ENCODE results near the gene ATG2B. TPM values are rescaled to one million over a fixed set of nuclear protein-coding genes. Genes with fewer than 3 reads are reported as not detected.

ATG2B gene
- total and polyA plus RNA-seq, 9 of the 15 experiments (the other 6 are each of a cell fraction or from before 2014, with no cell fraction given) = 0.83 to 12.9 (median 8.7) TPM

DNA sequence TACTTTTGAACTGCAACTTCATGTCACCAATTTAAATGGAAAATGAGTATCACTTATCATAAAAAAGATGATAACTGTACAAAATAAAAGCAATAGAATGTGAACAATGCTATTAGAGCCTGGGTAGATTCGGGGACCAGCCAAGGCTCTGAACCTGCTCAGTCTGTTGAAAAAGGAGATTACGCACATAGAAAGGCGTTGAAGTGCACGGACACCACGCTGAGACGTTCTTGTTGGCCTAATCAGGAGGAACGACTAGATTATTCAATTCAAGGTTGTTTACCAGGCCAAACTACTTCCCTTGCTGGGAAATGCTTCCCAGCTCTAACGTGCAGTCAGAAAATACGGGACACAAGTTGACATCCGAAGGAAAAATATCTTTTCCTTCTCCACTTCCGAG lies 130.6 kb downstream of the ATG2B start:
- FAIRE-seq (no peak), DNase-seq (ENCODE audit: extremely low read depth in 1 of 4, low spot score in 3 of 4) (no peak), ATAC-seq (no peak)
- no peaks in the 10 kb centered on the region for H3K4me1 ChIP-seq (replicated peaks in 1 of 2; ENCODE audit: control insufficient read depth in 2 of 2, insufficient read depth in 2 of 2, low read length in 2 of 2)
- no peak overlapping the region for H2AFZ ChIP-seq (ENCODE audit: low read depth, low read length)
- ChIA-PET CTCF (ENCODE audit: low intra/inter-chr PET ratio) (no interaction called here), POLR2A (no interaction called here)
- intact Hi-C loops (cut with micrococcal nuclease) (no loop called here), in situ Hi-C loops (cut with MboI) (no loop called here)
- H3K27me3 ChIP-seq (ENCODE audit: control insufficient read depth in 2 of 2, insufficient read depth in 2 of 2, low read length in 2 of 2) = peaks cover 4 to 45% of the 10 kb centered on the region in 2 experiments; a peak in 4 of 5 replicates
- no TSS peak for BruUV-seq (replicated peaks)
- H3K9ac ChIP-seq (ENCODE audit: insufficient read depth in 1 of 2, low read depth in 2 of 2, low read length in 2 of 2) = no peak overlapping the region
- no peak overlapping the region for H3K4me3 ChIP-seq
- H3K9me3 ChIP-seq (replicated peaks; ENCODE audit: control insufficient read depth, insufficient read depth, low read depth, low read length) = no peaks in the 10 kb centered on the region
- H4K20me1 ChIP-seq (replicated peaks; ENCODE audit: control insufficient read depth, insufficient read depth, low read length) = no peaks in the 10 kb centered on the region
- H3K4me2 ChIP-seq (ENCODE audit: insufficient read depth, low read length) = no peak overlapping the region
- no peaks in the 10 kb centered on the region for H3K79me2 ChIP-seq (ENCODE audit: control insufficient read depth, insufficient read depth, low read length)
- no peaks in the 10 kb centered on the region for H3K9me1 ChIP-seq (ENCODE audit: control insufficient read depth, insufficient read depth, low read length)
- no peak overlapping the region for H3K27ac ChIP-seq (ENCODE audit: extremely low read depth, low read depth, low read length)
- 3% methylated on average over 11 of the region's 11 CpGs for WGBS (ENCODE audit: insufficient coverage, low coverage, missing lambda C conversion rate)
- no peaks in the 10 kb centered on the region for H3K36me3 ChIP-seq (ENCODE audit: control insufficient read depth, insufficient read depth, low read length)
- TF ChIP-seq, protein P1, sequence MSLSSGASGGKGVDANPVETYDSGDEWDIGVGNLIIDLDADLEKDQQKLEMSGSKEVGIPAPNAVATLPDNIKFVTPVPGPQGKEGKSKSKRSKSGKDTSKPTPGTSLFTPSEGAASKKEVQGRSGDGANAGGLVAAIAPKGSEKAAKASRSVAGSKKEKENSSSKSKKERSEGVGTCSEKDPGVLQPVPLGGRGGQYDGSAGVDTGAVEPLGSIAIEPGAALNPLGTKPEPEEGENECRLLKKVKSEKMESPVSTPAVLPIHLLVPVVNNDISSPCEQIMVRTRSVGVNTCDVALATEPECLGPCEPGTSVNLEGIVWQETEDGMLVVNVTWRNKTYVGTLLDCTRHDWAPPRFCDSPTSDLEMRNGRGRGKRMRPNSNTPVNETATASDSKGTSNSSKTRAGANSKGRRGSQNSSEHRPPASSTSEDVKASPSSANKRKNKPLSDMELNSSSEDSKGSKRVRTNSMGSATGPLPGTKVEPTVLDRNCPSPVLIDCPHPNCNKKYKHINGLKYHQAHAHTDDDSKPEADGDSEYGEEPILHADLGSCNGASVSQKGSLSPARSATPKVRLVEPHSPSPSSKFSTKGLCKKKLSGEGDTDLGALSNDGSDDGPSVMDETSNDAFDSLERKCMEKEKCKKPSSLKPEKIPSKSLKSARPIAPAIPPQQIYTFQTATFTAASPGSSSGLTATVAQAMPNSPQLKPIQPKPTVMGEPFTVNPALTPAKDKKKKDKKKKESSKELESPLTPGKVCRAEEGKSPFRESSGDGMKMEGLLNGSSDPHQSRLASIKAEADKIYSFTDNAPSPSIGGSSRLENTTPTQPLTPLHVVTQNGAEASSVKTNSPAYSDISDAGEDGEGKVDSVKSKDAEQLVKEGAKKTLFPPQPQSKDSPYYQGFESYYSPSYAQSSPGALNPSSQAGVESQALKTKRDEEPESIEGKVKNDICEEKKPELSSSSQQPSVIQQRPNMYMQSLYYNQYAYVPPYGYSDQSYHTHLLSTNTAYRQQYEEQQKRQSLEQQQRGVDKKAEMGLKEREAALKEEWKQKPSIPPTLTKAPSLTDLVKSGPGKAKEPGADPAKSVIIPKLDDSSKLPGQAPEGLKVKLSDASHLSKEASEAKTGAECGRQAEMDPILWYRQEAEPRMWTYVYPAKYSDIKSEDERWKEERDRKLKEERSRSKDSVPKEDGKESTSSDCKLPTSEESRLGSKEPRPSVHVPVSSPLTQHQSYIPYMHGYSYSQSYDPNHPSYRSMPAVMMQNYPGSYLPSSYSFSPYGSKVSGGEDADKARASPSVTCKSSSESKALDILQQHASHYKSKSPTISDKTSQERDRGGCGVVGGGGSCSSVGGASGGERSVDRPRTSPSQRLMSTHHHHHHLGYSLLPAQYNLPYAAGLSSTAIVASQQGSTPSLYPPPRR (CRISPR knock-in tag; IDR thresholded peaks at IDR 0.05; ENCODE audit: borderline replicate concordance) = no peak
- TF ChIP-seq, protein P2, sequence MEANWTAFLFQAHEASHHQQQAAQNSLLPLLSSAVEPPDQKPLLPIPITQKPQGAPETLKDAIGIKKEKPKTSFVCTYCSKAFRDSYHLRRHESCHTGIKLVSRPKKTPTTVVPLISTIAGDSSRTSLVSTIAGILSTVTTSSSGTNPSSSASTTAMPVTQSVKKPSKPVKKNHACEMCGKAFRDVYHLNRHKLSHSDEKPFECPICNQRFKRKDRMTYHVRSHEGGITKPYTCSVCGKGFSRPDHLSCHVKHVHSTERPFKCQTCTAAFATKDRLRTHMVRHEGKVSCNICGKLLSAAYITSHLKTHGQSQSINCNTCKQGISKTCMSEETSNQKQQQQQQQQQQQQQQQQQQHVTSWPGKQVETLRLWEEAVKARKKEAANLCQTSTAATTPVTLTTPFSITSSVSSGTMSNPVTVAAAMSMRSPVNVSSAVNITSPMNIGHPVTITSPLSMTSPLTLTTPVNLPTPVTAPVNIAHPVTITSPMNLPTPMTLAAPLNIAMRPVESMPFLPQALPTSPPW (CRISPR knock-in tag; IDR thresholded peaks at IDR 0.05) = no peak
- TF ChIP-seq TAF15 (IDR thresholded peaks at IDR 0.05; ENCODE audit: low read depth, low read length) (no peak), ZNF584 (CRISPR knock-in tag; IDR thresholded peaks at IDR 0.05; ENCODE audit: low read depth) (no peak), ZKSCAN8 (CRISPR knock-in tag; IDR thresholded peaks at IDR 0.05) (no peak), ZNF124 (CRISPR knock-in tag; IDR thresholded peaks at IDR 0.05) (no peak), MED1 (CRISPR knock-in tag; IDR thresholded peaks at IDR 0.05; ENCODE audit: borderline replicate concordance) (no peak), SMARCA5 (IDR thresholded peaks at IDR 0.05) (no peak), CBX8 (IDR thresholded peaks at IDR 0.05; ENCODE audit: borderline replicate concordance, extremely low read depth, low read depth, low read length, poor library complexity, severe bottlenecking) (no peak), TRIM28 (IDR thresholded peaks at IDR 0.05) (no peak)
- TF ChIP-seq, protein P3, sequence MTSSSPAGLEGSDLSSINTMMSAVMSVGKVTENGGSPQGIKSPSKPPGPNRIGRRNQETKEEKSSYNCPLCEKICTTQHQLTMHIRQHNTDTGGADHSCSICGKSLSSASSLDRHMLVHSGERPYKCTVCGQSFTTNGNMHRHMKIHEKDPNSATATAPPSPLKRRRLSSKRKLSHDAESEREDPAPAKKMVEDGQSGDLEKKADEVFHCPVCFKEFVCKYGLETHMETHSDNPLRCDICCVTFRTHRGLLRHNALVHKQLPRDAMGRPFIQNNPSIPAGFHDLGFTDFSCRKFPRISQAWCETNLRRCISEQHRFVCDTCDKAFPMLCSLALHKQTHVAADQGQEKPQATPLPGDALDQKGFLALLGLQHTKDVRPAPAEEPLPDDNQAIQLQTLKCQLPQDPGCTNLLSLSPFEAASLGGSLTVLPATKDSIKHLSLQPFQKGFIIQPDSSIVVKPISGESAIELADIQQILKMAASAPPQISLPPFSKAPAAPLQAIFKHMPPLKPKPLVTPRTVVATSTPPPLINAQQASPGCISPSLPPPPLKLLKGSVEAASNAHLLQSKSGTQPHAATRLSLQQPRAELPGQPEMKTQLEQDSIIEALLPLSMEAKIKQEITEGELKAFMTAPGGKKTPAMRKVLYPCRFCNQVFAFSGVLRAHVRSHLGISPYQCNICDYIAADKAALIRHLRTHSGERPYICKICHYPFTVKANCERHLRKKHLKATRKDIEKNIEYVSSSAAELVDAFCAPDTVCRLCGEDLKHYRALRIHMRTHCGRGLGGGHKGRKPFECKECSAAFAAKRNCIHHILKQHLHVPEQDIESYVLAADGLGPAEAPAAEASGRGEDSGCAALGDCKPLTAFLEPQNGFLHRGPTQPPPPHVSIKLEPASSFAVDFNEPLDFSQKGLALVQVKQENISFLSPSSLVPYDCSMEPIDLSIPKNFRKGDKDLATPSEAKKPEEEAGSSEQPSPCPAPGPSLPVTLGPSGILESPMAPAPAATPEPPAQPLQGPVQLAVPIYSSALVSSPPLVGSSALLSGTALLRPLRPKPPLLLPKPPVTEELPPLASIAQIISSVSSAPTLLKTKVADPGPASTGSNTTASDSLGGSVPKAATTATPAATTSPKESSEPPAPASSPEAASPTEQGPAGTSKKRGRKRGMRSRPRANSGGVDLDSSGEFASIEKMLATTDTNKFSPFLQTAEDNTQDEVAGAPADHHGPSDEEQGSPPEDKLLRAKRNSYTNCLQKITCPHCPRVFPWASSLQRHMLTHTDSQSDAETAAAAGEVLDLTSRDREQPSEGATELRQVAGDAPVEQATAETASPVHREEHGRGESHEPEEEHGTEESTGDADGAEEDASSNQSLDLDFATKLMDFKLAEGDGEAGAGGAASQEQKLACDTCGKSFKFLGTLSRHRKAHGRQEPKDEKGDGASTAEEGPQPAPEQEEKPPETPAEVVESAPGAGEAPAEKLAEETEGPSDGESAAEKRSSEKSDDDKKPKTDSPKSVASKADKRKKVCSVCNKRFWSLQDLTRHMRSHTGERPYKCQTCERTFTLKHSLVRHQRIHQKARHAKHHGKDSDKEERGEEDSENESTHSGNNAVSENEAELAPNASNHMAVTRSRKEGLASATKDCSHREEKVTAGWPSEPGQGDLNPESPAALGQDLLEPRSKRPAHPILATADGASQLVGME (CRISPR knock-in tag; IDR thresholded peaks at IDR 0.05) = no peak
